OCI-LY1 (cell line): ENCODE results near the gene OXNAD1.

Experiments used
- CTCF ChIP-seq: fragments of 200-600 bp; sonication (generic), shearing (Covaris generic); IDR thresholded peaks from 2 replicates; pipeline ENCODE4 v1.5.1; 2017; ENCODE audit warnings: mild to moderate bottlenecking, antibody characterized with exemption, low read length, moderate library complexity, mixed read lengths
- EZH2 ChIP-seq: fragments of 200-600 bp; sonication (generic), shearing (Covaris generic); IDR thresholded peaks from 2 replicates; pipeline ENCODE4 v1.8.0; 2017; ENCODE audit warnings: borderline replicate concordance, mixed run types, mild to moderate bottlenecking, antibody characterized with exemption, low read length, moderate library complexity, mixed read lengths

GRCh38 chr3:16247282-16248061 is 17.5 kb upstream of the OXNAD1 start:
- TF ChIP-seq CTCF, result peak; percentile 96
- TF ChIP-seq EZH2, result no peak
